Measurements from ENCODE around the gene GNB4.

Gene GNB4

GRCh38 chr3:179355996-179356395 is 95.3 kb downstream of the GNB4 start:
- DNase-seq (ENCODE audit: low read depth) = no peak

DNA sequence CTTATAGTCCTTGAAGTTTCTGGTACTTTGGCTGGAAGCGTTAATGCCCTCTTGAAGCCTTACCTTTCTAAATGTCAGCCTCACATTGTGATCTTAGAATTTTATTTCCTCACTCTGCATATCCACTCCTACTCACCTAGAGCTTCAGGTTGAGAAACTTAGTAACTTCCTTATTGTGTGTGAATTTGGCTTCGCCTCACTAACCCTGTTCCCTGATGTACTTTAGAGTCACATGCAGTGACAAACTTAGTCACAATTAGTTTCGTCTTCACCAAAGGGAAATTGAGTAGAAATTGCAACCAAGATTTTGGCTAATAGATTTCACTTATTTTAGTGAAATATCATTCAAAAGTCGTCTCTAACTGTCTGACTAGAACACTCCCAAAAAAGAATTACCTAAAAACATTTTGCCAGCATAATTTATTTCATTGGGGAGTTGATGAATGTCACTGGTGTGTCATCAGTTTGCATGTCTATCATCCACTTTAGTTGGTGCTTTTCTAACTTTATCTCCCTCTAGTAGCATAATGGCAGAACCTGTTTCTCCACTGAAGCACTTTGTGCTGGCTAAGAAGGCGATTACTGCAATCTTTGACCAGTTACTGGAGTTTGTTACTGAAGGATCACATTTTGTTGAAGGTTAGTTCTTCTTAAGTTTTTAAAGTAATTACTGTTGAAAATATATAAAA is 102.8 kb downstream of the GNB4 start:
- DNase-seq (ENCODE audit: low read depth) = no peak

GRCh38 chr3:179347345-179348194 is 103.7 kb downstream of the GNB4 start, which contains the start of gene MFN1:
Gene MFN1 (plus strand): TSS chr3:179347709. CDS start chr3:179348852, 1,143 bp downstream.
- DNase-seq (ENCODE audit: low read depth) = peak; percentile 78

Measured in activated T-helper 9 cell treated with anti-CD3 and anti-CD28 coated beads, Interleukin-2, amount 50 U/mL, for 16 hours (primary cell).